Heart left ventricle (tissue), 16 donors: ENCODE data around the gene STK35. TPM values are rescaled to one million over a fixed set of nuclear protein-coding genes. Genes with fewer than 3 reads are reported as not detected.

Experiments
- ATAC-seq, 4 donors: fragments of 200-7000 bp; cut with Tn5 transposase; one replicate each; pipeline ENCODE4 v1.9.1; 2020 to 2022; ENCODE audit warnings: moderate library complexity in 4 of 4, mild to moderate bottlenecking in 3 of 4, moderate number of reproducible peaks in 1 of 4
- DNase-seq, 5 donors: peaks; one replicate each; pipeline ENCODE4 v3.0.0-alpha.2; 2020
- H3K27ac ChIP-seq, 12 donors: fragments of 200-600 bp; sonication (generic) in 4 of 12; one replicate each; pipeline versions ENCODE4 v1.5.0 to v1.8.0; 2016 to 2022; ENCODE audit warnings: mild to moderate bottlenecking in 2 of 12
- H3K27me3 ChIP-seq, 9 donors: fragments of 200-600 bp; sonication (generic) in 2 of 9; one replicate each; pipeline versions ENCODE4 v1.5.1 to v1.8.0; 2016 to 2022; ENCODE audit warnings: mild to moderate bottlenecking in 3 of 9
- H3K36me3 ChIP-seq, 9 donors: fragments of 200-600 bp; sonication (generic) in 2 of 9; one replicate each; pipeline versions ENCODE4 v1.5.0 to v1.8.0; 2018 to 2022; ENCODE audit warnings: mild to moderate bottlenecking in 2 of 9
- H3K4me1 ChIP-seq, 12 donors: fragments of 200-600 bp; sonication (generic) in 4 of 12; one replicate each; pipeline versions ENCODE4 v1.5.0 to v1.8.0; 2016 to 2022; ENCODE audit warnings: mild to moderate bottlenecking in 3 of 12
- H3K4me3 ChIP-seq, 12 donors: fragments of 200-600 bp; sonication (generic) in 4 of 12; one replicate each; pipeline versions ENCODE4 v1.5.0 to v1.8.0; 2017 to 2022; ENCODE audit warnings: mild to moderate bottlenecking in 9 of 12, moderate library complexity in 4 of 12
- H3K9me3 ChIP-seq, 12 donors: fragments of 200-600 bp; sonication (generic) in 4 of 12; one replicate each; pipeline versions ENCODE4 v1.5.0 to v1.8.0; 2016 to 2022; ENCODE audit warnings: mild to moderate bottlenecking in 1 of 12
- POLR2A ChIP-seq, 2 donors: fragments of 450-650 bp; IDR thresholded peaks; one replicate each; pipeline ENCODE4 v1.6.1; 2017; ENCODE audit warnings: antibody characterized with exemption in 2 of 2, mild to moderate bottlenecking in 2 of 2, moderate library complexity in 2 of 2
- WGBS, 4 donors: extraction: QIAGEN DNeasy Blood & Tissue Kit in 2 of 4; methylation state at CpG; one replicate each; pipeline versions ENCODE4 v1.1.5 to v1.1.7; 2013 to 2018; 5-methylcytosine and 5-hydroxymethylcytosine counted together
- intact Hi-C, 10 donors: fragments of 100-400 bp; cut with DNase I; formaldehyde crosslinking; loops; one replicate each; pipeline versions ENCODE4 v1.11.1 to v1.14.2; 2022
- polyA plus RNA-seq, 2 donors: library from polyadenylated mRNA; stranded (reverse); fragments of 200-250 nt; gene quantifications; one replicate each; pipeline ENCODE4 v1.2.3, GENCODE V29; 2013
- total RNA-seq, 9 donors: library from RNA; depleted of rRNA in 2 of 9; stranded (reverse); fragments of >200 nt in 2 of 9; fragmentation: NEBNext Ultra II Directional in 3 of 9; extraction: Animal tissue kit (Norgen Biotek cat#: 25700) in 3 of 9; gene quantifications; one replicate each; pipeline versions ENCODE4 v1.1.0 to v1.2.4, GENCODE V29; 2016 to 2023
- TF ChIP-seq, protein P1 (sequence below), 12 donors: fragments of 200-600 bp; sonication (generic) in 4 of 12; IDR thresholded peaks; one replicate each; pipeline versions ENCODE4 v1.5.0 to v1.8.0; 2018 to 2022; ENCODE audit warnings: antibody characterized with exemption in 12 of 12, mild to moderate bottlenecking in 5 of 12
- donor health status: ischemic (EF 13 %, LVEDD 7.1; RV severe dilation, severe dysfunction).
- donor health status: healthy with polysubstance abuse.
- donor health status: DM: no; HTN: yes; CAD: no.
- donor health status: DM: no; HTN: no; CAD: no.
- donor health status: ischemic (EF 25% LVEDD 6.9; RV normal size, moderate dysfunction).
- donor health status: ischemic (EF 25% LVEDD 5.7; RV mildly dilated, moderate dysfunction).
- donor health status: healthy.
- donor health status: DM: yes; HTN: yes; CAD: no.
- donor health status: ischemic (EF 35%, LVEDD 5.7; RV mildly dilated, moderate dysfunction).
- donor health status: nonischemic (EF 11% LVEDD 7.7; RV severe dilation, severe dysfunction).
- donor health status: DM: yes; HTN: yes; CAD: no.
- donor health status: PGD.
- donor health status: ischemic (EF 29% LVEDD 5.4; RV normal size, mild dysfunction).
- donor health status: nonischemic (EF 23%, LVEDD 6.1; RV moderate dilation, normal function).

Gene STK35
- total and polyA plus RNA-seq, 11 donors: 6.0 to 23.0 (median 14.3) TPM

- peak overlapping the region; percentile 60 to 98 (median 87) for H3K4me3 ChIP-seq
- peaks cover 8 to 69% (median 62%) of the 10 kb centered on the region in 12 donors for H3K4me1 ChIP-seq
- ATAC-seq: no peak
- H3K27ac ChIP-seq: peak overlapping the region in 10 of 12 donors; percentile 95 to 100 (median 99)
- no peaks in the 10 kb centered on the region for H3K9me3 ChIP-seq
- no peaks in the 10 kb centered on the region for H3K27me3 ChIP-seq
- TF ChIP-seq, protein P1, sequence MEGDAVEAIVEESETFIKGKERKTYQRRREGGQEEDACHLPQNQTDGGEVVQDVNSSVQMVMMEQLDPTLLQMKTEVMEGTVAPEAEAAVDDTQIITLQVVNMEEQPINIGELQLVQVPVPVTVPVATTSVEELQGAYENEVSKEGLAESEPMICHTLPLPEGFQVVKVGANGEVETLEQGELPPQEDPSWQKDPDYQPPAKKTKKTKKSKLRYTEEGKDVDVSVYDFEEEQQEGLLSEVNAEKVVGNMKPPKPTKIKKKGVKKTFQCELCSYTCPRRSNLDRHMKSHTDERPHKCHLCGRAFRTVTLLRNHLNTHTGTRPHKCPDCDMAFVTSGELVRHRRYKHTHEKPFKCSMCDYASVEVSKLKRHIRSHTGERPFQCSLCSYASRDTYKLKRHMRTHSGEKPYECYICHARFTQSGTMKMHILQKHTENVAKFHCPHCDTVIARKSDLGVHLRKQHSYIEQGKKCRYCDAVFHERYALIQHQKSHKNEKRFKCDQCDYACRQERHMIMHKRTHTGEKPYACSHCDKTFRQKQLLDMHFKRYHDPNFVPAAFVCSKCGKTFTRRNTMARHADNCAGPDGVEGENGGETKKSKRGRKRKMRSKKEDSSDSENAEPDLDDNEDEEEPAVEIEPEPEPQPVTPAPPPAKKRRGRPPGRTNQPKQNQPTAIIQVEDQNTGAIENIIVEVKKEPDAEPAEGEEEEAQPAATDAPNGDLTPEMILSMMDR (IDR thresholded peaks at IDR 0.05): no peak
- TF ChIP-seq POLR2A (IDR thresholded peaks at IDR 0.05): no peak
- intact Hi-C loops: loop anchor here in 5 of 10 donors (2.0 to 10.0 kb wide), 7 partner anchors 39 to 292 kb away; partner anchors contain the start of gene SIRPA (in 1 of the 5)
- 27 to 39% (median 36%) methylated on average over 8 of the region's 8 CpGs for WGBS, 4 donors
- H3K36me3 ChIP-seq: peaks cover 0 to 26% (median 5%) of the 10 kb centered on the region in 9 donors
- DNase-seq: no peak
Observed at GRCh38 chr20:2104236-2104635, 2.6 kb downstream of the STK35 start.

GRCh38 chr20:2108498-2108897 lies 6.9 kb downstream of the STK35 start:
- H3K27ac ChIP-seq: peak overlapping the region in 11 of 12 donors; percentile 67 to 99 (median 75)
- H3K9me3 ChIP-seq: no peaks in the 10 kb centered on the region
- H3K4me3 ChIP-seq: no peak overlapping the region
- intact Hi-C loops: loop anchor here in 4 of 10 donors (5.0 to 10.0 kb wide), 3 partner anchors 34 to 214 kb away; partner anchors contain the start of gene SIRPA (in 1 of the 4)
- no peaks in the 10 kb centered on the region for H3K27me3 ChIP-seq
- TF ChIP-seq, protein P1 (IDR thresholded peaks at IDR 0.05): no peak
- no peak for TF ChIP-seq POLR2A (IDR thresholded peaks at IDR 0.05)
- peaks cover 8 to 100% (median 90%) of the 10 kb centered on the region in 12 donors for H3K4me1 ChIP-seq
- H3K36me3 ChIP-seq: peaks cover 0 to 26% (median 5%) of the 10 kb centered on the region in 9 donors
- WGBS, 4 donors: 81 to 89% (median 85%) methylated on average over 3 of the region's 3 CpGs
- no peak for DNase-seq
- ATAC-seq: no peak

- H3K4me1 ChIP-seq: peaks cover 10 to 100% (median 91%) of the 10 kb centered on the region in 12 donors
- H3K4me3 ChIP-seq: no peak overlapping the region
- peaks cover 0 to 26% (median 5%) of the 10 kb centered on the region in 9 donors for H3K36me3 ChIP-seq
- no peaks in the 10 kb centered on the region for H3K27me3 ChIP-seq
- 71 to 75% (median 72%) methylated on average over 4 of the region's 4 CpGs for WGBS, 4 donors
- no peaks in the 10 kb centered on the region for H3K9me3 ChIP-seq
- DNase-seq (no peak), ATAC-seq (peak; percentile 18 to 44 (median 31))
- H3K27ac ChIP-seq: peak overlapping the region in 11 of 12 donors; percentile 67 to 99 (median 75)
- intact Hi-C loops: loop anchor here in 4 of 10 donors (5.0 to 10.0 kb wide), 3 partner anchors 33 to 214 kb away; partner anchors contain the start of gene SIRPA (in 1 of the 4)
- no peak for TF ChIP-seq POLR2A (IDR thresholded peaks at IDR 0.05)
- TF ChIP-seq, protein P1 (IDR thresholded peaks at IDR 0.05): no peak
Observed at GRCh38 chr20:2108987-2109386, 7.4 kb downstream of the STK35 start.

GRCh38 chr20:2109425-2110210 lies 8.0 kb downstream of the STK35 start:
- TF ChIP-seq, protein P1 (IDR thresholded peaks at IDR 0.05): no peak
- TF ChIP-seq POLR2A (IDR thresholded peaks at IDR 0.05): no peak
- Histone ChIP-seq H3K36me3 (peaks cover 0 to 26% (median 5%) of the 10 kb centered on the region in 9 donors), H3K27me3 (no peaks in the 10 kb centered on the region), H3K9me3 (no peaks in the 10 kb centered on the region), H3K27ac (peak overlapping the region; percentile 45 to 99 (median 74)), H3K4me1 (peaks cover 13 to 100% (median 91%) of the 10 kb centered on the region in 12 donors), H3K4me3 (peak overlapping the region in 1 of 12 donors; percentile 3)
- ATAC-seq: peak; percentile 80 to 86 (median 82)
- 24 to 38% (median 29%) methylated on average over 6 of the region's 6 CpGs for WGBS, 4 donors
- peak in 4 of 5 donors; percentile 69 to 89 (median 78) for DNase-seq
- intact Hi-C loops: loop anchor here in 4 of 10 donors (5.0 to 10.0 kb wide), 3 partner anchors 33 to 215 kb away; partner anchors contain the start of gene SIRPA (in 1 of the 4)
